Astrocyte (in vitro differentiated cells and primary cell): ENCODE results near the gene CTNND2. TPM values are rescaled to one million over a fixed set of nuclear protein-coding genes. Genes with fewer than 3 reads are reported as not detected.

Experiments used
- DNase-seq: peaks from one replicate; pipeline ENCODE4 v3.0.0-alpha.2; 2010; ENCODE audit warnings: low read depth
- FAIRE-seq: peaks from 2 replicates; lab custom pipeline; 2011; peaks lifted over from hg19 to GRCh38; lab: Jason Lieb, UNC
- H2AFZ ChIP-seq: 2 replicates; pipeline ENCODE4 v1.6.0; 2012; ENCODE audit warnings: low read depth, low read length, inconsistent platforms
- H3K27ac ChIP-seq: 2 replicates; pipeline ENCODE4 v1.5.1; 2011; ENCODE audit warnings: low read depth, low read length, inconsistent platforms
- H3K27me3 ChIP-seq: 2 replicates; pipeline ENCODE4 v1.6.0; 2011; ENCODE audit warnings: low read length, inconsistent platforms; ENCODE audit not compliant: insufficient read depth
- H3K36me3 ChIP-seq: 2 replicates; pipeline ENCODE4 v1.5.1; 2011; ENCODE audit warnings: low read length, inconsistent platforms; ENCODE audit not compliant: insufficient read depth
- H3K4me1 ChIP-seq: 2 replicates; pipeline ENCODE4 v1.5.1; 2011; ENCODE audit warnings: low read length, inconsistent platforms; ENCODE audit not compliant: insufficient read depth
- H3K4me2 ChIP-seq: 2 replicates; pipeline ENCODE4 v1.6.0; 2012; ENCODE audit warnings: low read length, inconsistent platforms
- H3K4me3 ChIP-seq: 2 replicates; pipeline ENCODE4 v1.5.1; 2011; ENCODE audit warnings: low read depth, mild to moderate bottlenecking, low read length, inconsistent platforms; ENCODE audit not compliant: insufficient read depth
- H3K79me2 ChIP-seq: 2 replicates; pipeline ENCODE4 v1.6.0; 2012; ENCODE audit warnings: mild to moderate bottlenecking, low read length, inconsistent platforms; ENCODE audit not compliant: insufficient read depth
- H3K9ac ChIP-seq: 2 replicates; pipeline ENCODE4 v1.6.0; 2012; ENCODE audit warnings: mild to moderate bottlenecking, low read length, inconsistent platforms
- H3K9me3 ChIP-seq: 2 replicates; pipeline ENCODE4 v1.5.1; 2012; ENCODE audit warnings: low read depth, mild to moderate bottlenecking, low read length, inconsistent platforms; ENCODE audit not compliant: insufficient read depth
- H4K20me1 ChIP-seq: 2 replicates; pipeline ENCODE4 v1.6.0; 2012; ENCODE audit warnings: low read length, inconsistent platforms; ENCODE audit not compliant: insufficient read depth
- H3K27ac Mint-ChIP-seq: one replicate; pipeline ENCODE4 v1.8.0; 2021; ENCODE audit warnings: mild to moderate bottlenecking, mixed read lengths; ENCODE audit not compliant: unreplicated experiment
- H3K27me3 Mint-ChIP-seq: one replicate; pipeline ENCODE4 v1.8.0; 2021; ENCODE audit warnings: low read depth, mixed read lengths; ENCODE audit not compliant: unreplicated experiment
- H3K36me3 Mint-ChIP-seq: one replicate; pipeline ENCODE4 v1.8.0; 2021; ENCODE audit warnings: low read depth, mixed read lengths; ENCODE audit not compliant: unreplicated experiment
- H3K4me1 Mint-ChIP-seq: one replicate; pipeline ENCODE4 v1.8.0; 2021; ENCODE audit warnings: low read depth, mixed read lengths; ENCODE audit not compliant: unreplicated experiment
- H3K4me3 Mint-ChIP-seq: one replicate; pipeline ENCODE4 v1.8.0; 2021; ENCODE audit warnings: mild to moderate bottlenecking, moderate library complexity, mixed read lengths; ENCODE audit not compliant: unreplicated experiment
- H3K9me3 Mint-ChIP-seq: one replicate; pipeline ENCODE4 v1.8.0; 2021; ENCODE audit warnings: mild to moderate bottlenecking, mixed read lengths; ENCODE audit not compliant: unreplicated experiment
- CTCF ChIP-seq: IDR thresholded peaks from 2 replicates; pipeline ENCODE4 v1.5.1; 2011; ENCODE audit warnings: low read depth, mild to moderate bottlenecking, inconsistent platforms, low read length, moderate library complexity; ENCODE audit not compliant: insufficient read depth
- EZH2 ChIP-seq: IDR thresholded peaks from 2 replicates; pipeline ENCODE4 v1.6.1; 2012; ENCODE audit warnings: mild to moderate bottlenecking, low read length, inconsistent platforms; ENCODE audit not compliant: insufficient read depth
- total RNA-seq: library from RNA; stranded (reverse); gene quantifications from 2 replicates; pipeline ENCODE4 v1.2.1, GENCODE V29; 2021

The CTNND2 gene
- total RNA-seq, 1 donor from 2014 or later = 4.5 TPM

- TF ChIP-seq EZH2 = no peak
- no peak for TF ChIP-seq CTCF
- Mint-ChIP-seq H3K27ac (no peak overlapping the region), H3K4me1 (no peaks in the 10 kb centered on the region), H3K9me3 (peaks cover 8% of the 10 kb centered on the region), H3K36me3 (no peaks in the 10 kb centered on the region), H3K27me3 (peaks cover 7% of the 10 kb centered on the region), H3K4me3 (no peak overlapping the region)
- Histone ChIP-seq H3K27ac (no peak overlapping the region), H3K9me3 (no peaks in the 10 kb centered on the region), H2AFZ (no peak overlapping the region), H3K9ac (no peak overlapping the region), H3K4me2 (no peak overlapping the region), H3K27me3 (no peaks in the 10 kb centered on the region), H3K4me1 (no peaks in the 10 kb centered on the region), H3K79me2 (no peaks in the 10 kb centered on the region), H4K20me1 (no peaks in the 10 kb centered on the region), H3K36me3 (no peaks in the 10 kb centered on the region), H3K4me3 (no peak overlapping the region)
- DNase-seq = no peak
- FAIRE-seq = no peak
These were observed 611.4 kb downstream of the CTNND2 start for GRCh38 chr5:11292648-11293356.

DNA sequence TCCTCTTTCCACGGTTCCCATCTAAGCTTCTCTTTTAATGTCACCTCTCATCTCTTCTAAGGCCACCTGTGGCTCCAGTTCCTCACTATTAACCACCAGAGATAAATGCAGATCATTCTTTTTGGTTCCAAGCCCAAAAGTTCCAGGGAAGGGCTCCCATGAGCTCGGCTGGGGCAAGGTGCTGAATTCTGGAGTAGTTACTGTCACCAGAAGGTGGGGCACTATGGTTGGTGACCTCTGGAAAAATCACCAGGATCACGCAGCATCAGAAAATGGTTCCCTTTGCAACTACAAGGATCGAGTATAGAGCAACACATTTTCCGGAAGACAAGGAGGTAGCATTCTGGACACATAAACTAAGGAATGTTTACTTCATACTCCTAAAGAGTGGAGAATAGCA is 614.5 kb downstream of the CTNND2 start:
- no peak overlapping the region for H2AFZ ChIP-seq
- no peak for FAIRE-seq
- no peaks in the 10 kb centered on the region for H3K36me3 ChIP-seq
- no peak for DNase-seq
- no peaks in the 10 kb centered on the region for H3K9me3 ChIP-seq
- Mint-ChIP-seq H3K4me3 (no peak overlapping the region), H3K36me3 (no peaks in the 10 kb centered on the region), H3K9me3 (peaks cover 2% of the 10 kb centered on the region), H3K4me1 (no peaks in the 10 kb centered on the region), H3K27me3 (peaks cover 7% of the 10 kb centered on the region), H3K27ac (no peak overlapping the region)
- no peak overlapping the region for H3K4me2 ChIP-seq
- no peaks in the 10 kb centered on the region for H3K27me3 ChIP-seq
- no peak overlapping the region for H3K4me3 ChIP-seq
- H3K4me1 ChIP-seq = no peaks in the 10 kb centered on the region
- TF ChIP-seq CTCF (no peak), EZH2 (no peak)
- H3K9ac ChIP-seq = no peak overlapping the region
- H4K20me1 ChIP-seq = no peaks in the 10 kb centered on the region
- no peak overlapping the region for H3K27ac ChIP-seq
- H3K79me2 ChIP-seq = no peaks in the 10 kb centered on the region

- no peak for TF ChIP-seq CTCF
- TF ChIP-seq EZH2 = no peak
- H3K36me3 ChIP-seq = no peaks in the 10 kb centered on the region
- no peaks in the 10 kb centered on the region for H3K27me3 ChIP-seq
- H3K4me3 Mint-ChIP-seq = no peak overlapping the region
- H2AFZ ChIP-seq = no peak overlapping the region
- H3K4me3 ChIP-seq = no peak overlapping the region
- H3K9me3 ChIP-seq = no peaks in the 10 kb centered on the region
- H3K9me3 Mint-ChIP-seq = peaks cover 2% of the 10 kb centered on the region
- no peak overlapping the region for H3K4me2 ChIP-seq
- no peaks in the 10 kb centered on the region for H4K20me1 ChIP-seq
- H3K27ac Mint-ChIP-seq = no peak overlapping the region
- H3K4me1 ChIP-seq = no peaks in the 10 kb centered on the region
- H3K27me3 Mint-ChIP-seq = peaks cover 7% of the 10 kb centered on the region
- H3K27ac ChIP-seq = no peak overlapping the region
- no peaks in the 10 kb centered on the region for H3K4me1 Mint-ChIP-seq
- no peak overlapping the region for H3K9ac ChIP-seq
- DNase-seq (no peak), FAIRE-seq (no peak)
- H3K36me3 Mint-ChIP-seq = no peaks in the 10 kb centered on the region
- no peaks in the 10 kb centered on the region for H3K79me2 ChIP-seq
These were observed 615.0 kb downstream of the CTNND2 start for GRCh38 chr5:11289208-11289607.
